GM21529 (cell line): ENCODE data around the gene CHRNA4.

Experiments used
- ATAC-seq: cut with Tn5 transposase; IDR thresholded peaks from one replicate; pipeline ENCODE4 v1.9.1; 2021; ENCODE audit not compliant: unreplicated experiment

The CHRNA4 gene

GRCh38 chr20:63379296-63379695, 18.1 kb upstream of the CHRNA4 start:
- ATAC-seq = no peak

GRCh38 chr20:63378626-63379025, 17.5 kb upstream of the CHRNA4 start:
- no peak for ATAC-seq

- no peak for ATAC-seq
Observed at GRCh38 chr20:63377951-63378381, 16.8 kb upstream of the CHRNA4 start.

- no peak for ATAC-seq
Observed at GRCh38 chr20:63377256-63377941, 16.2 kb upstream of the CHRNA4 start.

GRCh38 chr20:63376283-63377250, 15.4 kb upstream of the CHRNA4 start:
- no peak for ATAC-seq

DNA sequence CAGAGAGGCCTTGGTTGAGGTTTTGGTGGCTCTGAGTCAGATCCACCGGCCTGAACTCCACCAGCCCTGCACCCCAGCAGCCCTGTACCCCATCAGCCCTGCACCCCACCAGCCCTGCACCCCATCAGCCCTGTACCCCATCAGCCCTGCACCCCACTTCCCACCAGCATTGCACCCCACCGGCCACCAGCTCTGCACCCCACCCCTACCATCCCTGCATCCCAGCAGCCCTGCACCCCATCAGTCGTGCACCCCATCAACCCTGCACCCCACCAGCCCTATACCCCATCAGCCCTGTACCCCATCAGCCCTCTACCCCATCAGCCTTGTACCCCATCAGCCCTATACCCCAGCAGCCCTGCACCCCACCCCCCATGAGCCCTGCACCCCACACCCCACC, 14.3 kb upstream of the CHRNA4 start:
- ATAC-seq = no peak

GRCh38 chr20:63374504-63374903, 13.4 kb upstream of the CHRNA4 start:
- ATAC-seq = no peak

DNA sequence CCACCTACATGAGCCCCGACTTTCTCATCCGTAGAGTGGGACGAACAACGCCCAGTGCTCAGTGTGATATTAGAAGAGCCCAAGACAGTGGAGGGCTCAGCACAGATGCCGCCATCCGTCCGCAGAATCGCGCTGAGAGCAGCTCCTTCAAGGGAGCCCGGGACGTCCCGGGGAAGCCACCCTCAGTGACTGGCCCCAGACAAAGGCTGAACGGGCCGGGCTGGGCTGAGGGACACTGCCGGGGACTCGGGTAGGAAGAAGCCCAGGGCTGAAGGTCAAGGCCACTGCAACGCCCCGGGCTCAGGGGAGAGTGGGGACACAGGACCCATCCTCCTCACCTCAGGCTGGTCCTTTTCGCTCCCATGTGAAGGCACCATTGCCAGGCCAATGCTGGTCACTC, 12.8 kb upstream of the CHRNA4 start:
- no peak for ATAC-seq

DNA sequence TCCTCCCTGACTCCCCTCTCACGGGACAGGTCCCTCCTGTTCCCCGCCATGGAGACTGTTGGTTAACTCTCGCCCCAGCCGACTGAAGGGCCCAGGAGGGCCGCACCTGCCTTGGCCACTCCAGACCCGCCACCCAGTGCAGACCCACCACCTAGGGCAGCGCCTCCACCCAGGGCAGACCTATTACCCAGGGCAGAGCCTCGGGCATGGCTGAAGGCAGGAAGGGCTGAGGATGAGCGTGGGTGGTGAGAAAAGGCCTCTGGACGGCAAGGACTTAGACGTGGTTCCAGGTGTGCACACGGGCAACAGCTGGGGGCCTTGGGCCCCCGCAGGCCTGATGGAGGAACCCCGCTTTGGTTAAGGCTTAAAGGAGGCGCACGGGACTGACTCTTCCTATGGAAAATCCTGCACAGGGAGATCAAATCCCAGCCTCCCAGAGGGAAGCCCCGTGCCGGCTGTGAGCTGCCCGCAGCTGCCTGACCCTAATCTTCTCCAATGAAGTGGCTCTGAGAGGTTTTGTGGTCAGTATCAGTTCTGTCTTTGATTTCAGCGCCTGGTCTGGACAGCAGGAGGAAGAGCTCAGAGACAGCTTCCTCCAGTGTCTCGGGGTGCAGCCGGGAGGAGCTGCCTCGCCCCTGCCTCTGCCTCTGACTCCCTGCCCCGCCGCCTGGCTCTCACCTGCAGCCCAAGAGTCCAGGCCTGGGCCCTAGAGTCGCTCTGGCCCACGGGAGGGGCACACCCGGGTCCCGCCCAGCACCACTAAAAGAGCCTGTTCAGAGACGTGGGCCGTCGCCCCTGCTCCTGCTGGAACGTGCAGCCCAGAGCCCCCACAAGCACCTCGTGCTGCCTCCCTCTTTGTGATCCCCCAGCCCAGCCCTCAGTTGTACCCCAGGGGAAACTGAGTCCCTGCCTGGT, 12.1 kb upstream of the CHRNA4 start:
- ATAC-seq = no peak

GRCh38 chr20:63371291-63371865, 10.2 kb upstream of the CHRNA4 start:
- ATAC-seq = no peak

- no peak for ATAC-seq
Observed at GRCh38 chr20:63370618-63371187, 9.6 kb upstream of the CHRNA4 start.

DNA sequence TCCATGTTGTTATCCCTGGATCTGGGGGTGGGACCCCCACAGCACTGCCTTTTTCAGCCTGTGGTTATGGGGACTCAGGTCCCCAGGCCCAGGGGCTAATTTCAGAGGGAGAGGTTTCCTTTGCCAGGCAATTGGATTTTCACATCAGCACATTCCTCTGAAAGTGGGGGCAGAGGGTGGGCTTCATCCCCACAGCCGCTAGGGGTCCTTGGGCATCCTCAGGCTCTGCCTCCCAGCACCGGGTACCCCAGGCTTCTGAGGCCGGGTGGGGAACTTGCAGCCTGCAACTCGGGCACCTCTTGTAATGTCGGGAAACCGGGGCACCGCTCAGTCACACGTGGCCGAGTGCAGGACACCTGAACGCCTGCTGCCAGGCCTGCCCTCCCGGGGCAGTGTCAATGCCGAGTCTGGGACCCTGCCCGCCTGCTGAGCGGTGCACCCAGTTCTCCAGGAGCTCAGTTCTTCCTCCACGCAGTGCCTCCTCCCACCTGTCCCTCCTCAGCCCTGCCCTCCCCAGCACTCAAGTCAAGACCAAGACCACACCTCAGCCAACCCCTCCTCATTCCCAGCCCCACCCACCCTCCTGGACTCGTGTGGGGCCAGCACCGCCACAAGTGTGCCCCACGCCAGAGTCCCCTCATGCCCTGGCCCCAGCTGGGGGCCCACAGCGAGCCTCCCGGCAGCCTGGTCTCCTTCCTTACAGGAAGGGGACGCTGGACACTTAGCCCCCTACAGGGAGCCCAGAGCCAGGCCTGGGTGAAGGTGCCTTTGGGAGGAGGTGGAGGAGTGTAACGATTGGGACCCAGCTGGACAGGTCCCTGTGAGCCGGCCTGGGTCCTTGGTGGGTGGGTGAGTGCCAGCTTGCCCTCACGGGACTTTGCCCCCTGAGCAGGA, 8.8 kb upstream of the CHRNA4 start:
- no peak for ATAC-seq

- no peak for ATAC-seq
Observed at GRCh38 chr20:63369024-63369530, 7.9 kb upstream of the CHRNA4 start.

GRCh38 chr20:63368151-63368550, 7.0 kb upstream of the CHRNA4 start:
- ATAC-seq = no peak

DNA sequence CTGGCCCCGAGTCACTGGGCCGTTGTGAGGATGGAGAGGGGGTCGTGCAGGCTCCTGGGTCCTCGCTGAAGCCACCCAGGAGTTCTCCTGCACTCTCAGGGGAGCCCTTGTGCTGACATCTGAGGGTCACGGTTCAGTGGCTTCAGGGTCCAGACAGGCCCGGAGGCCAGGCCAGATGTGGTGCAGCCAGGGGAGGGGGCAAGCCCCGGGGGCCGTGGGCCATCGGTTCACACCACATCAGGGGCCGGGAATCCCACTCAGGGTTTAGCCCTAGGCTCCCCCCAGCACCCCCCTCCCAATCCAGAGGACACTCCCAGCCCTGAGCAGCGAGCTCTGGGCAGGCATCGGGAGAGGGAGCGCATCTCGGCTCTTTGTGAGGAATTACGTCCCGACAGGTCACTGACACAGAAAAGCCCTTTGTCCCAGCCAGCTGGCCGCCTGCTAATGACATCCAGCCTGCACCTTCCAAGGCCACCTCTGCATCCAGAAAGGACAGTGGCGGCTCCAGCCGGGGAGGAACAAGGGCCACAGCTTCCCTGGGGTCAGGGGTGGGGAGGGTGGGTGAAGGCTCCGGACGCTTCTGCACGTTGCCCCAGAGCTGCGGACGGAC, 6.4 kb upstream of the CHRNA4 start:
- ATAC-seq = no peak

DNA sequence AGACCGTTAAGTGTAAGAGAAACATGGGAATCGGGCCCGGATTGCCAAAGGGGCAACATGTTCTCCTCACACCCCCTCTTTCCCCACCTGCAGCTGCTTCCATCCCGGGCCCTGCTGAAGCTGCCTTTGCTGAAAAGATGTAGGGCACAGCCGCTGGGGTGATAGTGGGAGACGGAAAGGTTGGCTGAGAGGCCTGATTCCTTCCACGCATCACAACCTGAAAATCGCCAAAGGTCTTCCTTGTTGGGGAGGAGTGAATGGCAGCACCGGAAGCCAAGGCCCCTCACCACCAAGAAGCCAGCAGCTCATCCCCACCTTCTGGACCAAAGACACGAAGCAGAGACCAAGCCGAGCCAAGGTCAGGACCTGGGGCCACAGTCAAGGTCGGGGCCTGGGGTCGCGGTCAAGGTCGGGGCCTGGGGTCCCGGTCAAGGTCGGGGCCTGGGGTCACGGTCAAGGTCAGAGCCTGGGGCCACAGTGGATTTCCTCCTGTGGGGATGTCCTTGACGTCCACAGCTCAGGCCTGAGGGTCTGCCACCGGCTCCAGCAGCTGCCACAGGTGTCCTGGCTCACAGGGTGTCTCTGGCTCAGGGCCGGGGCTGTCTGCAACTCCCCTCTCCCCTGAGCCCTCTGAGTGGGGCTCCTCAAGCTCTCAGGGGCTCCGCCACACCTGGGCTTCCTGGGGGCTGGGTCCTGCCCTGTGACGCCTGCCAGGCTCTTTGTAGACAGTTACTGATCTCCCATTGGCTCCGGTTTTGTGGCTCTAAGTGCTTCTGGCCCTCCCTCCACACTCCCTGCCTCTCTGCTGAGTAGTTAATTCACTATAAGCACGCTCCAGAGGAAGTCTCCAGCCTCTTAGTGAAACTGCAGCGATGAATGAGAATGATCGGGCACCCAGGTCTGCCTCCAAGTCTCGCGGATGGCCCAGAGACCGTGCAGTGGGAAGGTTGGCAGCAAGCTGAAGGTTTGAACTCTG, 5.5 kb upstream of the CHRNA4 start:
- no peak for ATAC-seq

GRCh38 chr20:63365601-63366389, 4.6 kb upstream of the CHRNA4 start:
- no peak for ATAC-seq
